ENCODE measurements around the gene GAS5. TPM values are rescaled to one million over a fixed set of nuclear protein-coding genes. Genes with fewer than 3 reads are reported as not detected.
"Not testable (repeated sequence)": the region's sequence is repeated elsewhere in the genome, so short reads cannot be mapped to it uniquely, and the experiment has no call there.

GAS5 gene
- total RNA-seq, 1 experiment from 2014 or later = 112 TPM

DNA sequence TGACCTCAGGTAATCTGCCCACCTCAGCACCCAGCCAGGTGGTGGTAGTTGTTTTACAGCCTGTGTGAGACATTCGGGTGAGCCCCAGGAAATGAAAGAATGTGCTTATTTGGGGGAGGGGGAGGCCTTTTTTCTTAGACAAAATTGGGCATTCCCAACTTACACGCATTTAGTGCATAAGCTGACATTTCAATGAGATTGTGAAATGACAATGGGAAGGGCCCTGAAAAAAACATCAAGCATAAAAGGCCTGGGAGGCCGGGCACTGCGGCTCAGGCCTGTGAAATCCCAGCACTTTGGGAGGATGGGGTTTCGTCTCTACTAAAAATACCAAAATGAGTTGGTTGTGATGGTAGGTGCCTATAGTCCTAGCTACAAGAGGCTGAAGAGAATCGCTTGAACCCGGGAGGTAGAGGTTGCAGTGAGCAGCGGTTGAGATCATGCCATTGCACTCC is 5.0 kb downstream of the GAS5 start:
- H3K9me3 ChIP-seq (ENCODE audit: low read length) = no peaks in the 10 kb centered on the region
- H3K4me3 ChIP-seq (ENCODE audit: low read length) = no peak overlapping the region
- ChIA-PET POLR2A (ENCODE audit: unreplicated experiment) (no interaction called here), CTCF (no interaction called here)
- H3K27me3 ChIP-seq (ENCODE audit: low read length) = no peaks in the 10 kb centered on the region
- H3K27ac ChIP-seq (ENCODE audit: low read length) = no peak overlapping the region
- no peak overlapping the region for H2AFZ ChIP-seq (ENCODE audit: low read length)
- peaks cover 51% of the 10 kb centered on the region for H3K36me3 ChIP-seq (ENCODE audit: low read depth, low read length)
- no TSS peak for BruUV-seq (replicated peaks)
- H3K4me1 ChIP-seq (ENCODE audit: insufficient read depth, low read length) = peaks cover 12% of the 10 kb centered on the region; the same call in 1 of the 2 replicates
- H3K9me2 ChIP-seq (replicated peaks; ENCODE audit: low read length) = no peaks in the 10 kb centered on the region
- ATAC-seq (no peak), DNase-seq (no peak)
- peaks cover 38% of the 10 kb centered on the region for H3F3A ChIP-seq (ENCODE audit: low read length, unreplicated experiment)
- peaks cover 29% of the 10 kb centered on the region for H3K79me2 ChIP-seq (ENCODE audit: low read length)
- no peak overlapping the region for H3K4me2 ChIP-seq (ENCODE audit: low read length)
- TF ChIP-seq EZH2phosphoT487 (IDR thresholded peaks at IDR 0.05; ENCODE audit: borderline replicate concordance, low read length) = no peak
- no peak for TF ChIP-seq EZH2 (IDR thresholded peaks at IDR 0.05; ENCODE audit: low read length, unreplicated experiment)
- TF ChIP-seq, protein P1, sequence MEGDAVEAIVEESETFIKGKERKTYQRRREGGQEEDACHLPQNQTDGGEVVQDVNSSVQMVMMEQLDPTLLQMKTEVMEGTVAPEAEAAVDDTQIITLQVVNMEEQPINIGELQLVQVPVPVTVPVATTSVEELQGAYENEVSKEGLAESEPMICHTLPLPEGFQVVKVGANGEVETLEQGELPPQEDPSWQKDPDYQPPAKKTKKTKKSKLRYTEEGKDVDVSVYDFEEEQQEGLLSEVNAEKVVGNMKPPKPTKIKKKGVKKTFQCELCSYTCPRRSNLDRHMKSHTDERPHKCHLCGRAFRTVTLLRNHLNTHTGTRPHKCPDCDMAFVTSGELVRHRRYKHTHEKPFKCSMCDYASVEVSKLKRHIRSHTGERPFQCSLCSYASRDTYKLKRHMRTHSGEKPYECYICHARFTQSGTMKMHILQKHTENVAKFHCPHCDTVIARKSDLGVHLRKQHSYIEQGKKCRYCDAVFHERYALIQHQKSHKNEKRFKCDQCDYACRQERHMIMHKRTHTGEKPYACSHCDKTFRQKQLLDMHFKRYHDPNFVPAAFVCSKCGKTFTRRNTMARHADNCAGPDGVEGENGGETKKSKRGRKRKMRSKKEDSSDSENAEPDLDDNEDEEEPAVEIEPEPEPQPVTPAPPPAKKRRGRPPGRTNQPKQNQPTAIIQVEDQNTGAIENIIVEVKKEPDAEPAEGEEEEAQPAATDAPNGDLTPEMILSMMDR (conservative IDR thresholded peaks at IDR 0.05; ENCODE audit: low read depth, low read length) = no peak
- H4K20me1 ChIP-seq (ENCODE audit: low read length) = peaks cover 44% of the 10 kb centered on the region
- no peak overlapping the region for H3K9ac ChIP-seq (ENCODE audit: low read length)
- intact Hi-C loops (cut with micrococcal nuclease) = no loop called here

DNA sequence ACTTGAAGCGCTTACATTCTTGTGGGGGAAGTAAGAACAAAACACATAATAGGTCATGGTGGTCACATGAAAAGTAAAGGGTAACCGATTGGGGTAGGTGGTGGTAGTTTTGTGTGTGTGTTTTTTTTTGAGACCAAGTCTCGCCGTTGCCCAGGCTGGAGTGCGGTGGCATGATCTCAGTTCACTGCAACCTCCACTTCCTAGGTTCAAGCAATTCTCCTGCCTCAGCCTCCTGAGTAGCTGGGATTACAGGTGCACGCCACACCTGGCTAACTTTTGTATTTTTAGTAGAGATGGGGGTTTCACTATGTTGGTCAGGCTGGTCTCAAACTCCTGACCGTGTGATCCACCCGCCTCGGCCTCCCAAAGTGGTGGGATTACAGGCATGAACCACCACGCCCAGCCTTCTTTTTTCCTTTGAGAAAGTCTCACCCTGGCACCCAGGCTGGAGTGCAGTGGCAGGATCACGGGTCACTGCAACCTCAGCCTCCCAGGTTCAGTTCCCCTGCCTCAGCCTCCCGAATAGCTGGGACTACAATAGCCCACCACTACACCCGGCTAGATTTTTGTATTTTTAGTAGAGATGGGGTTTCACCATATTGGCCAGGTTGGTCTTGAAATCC is 5.5 kb downstream of the GAS5 start:
- CTCF ChIA-PET = not testable (repeated sequence)

DNA sequence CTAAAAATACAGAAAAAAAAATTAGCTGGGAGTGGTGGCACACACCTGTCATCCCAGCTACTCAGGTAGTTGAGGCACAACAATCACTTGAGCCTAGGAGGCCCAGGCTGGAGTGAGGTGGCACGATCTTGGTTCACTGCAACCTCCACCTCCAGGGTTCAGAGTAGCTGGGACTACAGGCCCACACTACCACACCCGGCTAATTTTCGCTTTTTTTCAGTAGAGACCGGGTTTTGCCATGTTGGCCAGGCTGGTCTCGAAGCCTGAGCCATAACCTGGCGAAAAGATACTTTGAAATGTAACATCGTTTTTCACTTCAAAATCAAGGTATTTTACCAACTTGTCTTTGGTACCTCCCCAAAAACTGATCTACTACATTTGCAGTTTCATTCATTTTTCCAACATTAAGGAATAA is 6.1 kb downstream of the GAS5 start:
- Histone ChIP-seq H3K4me1 (ENCODE audit: insufficient read depth, low read length) (peaks cover 12% of the 10 kb centered on the region; the same call in 1 of the 2 replicates), H3K79me2 (ENCODE audit: low read length) (peaks cover 18% of the 10 kb centered on the region), H3K27me3 (ENCODE audit: low read length) (no peaks in the 10 kb centered on the region), H3K4me2 (ENCODE audit: low read length) (no peak overlapping the region), H3K27ac (ENCODE audit: low read length) (no peak overlapping the region), H2AFZ (ENCODE audit: low read length) (no peak overlapping the region), H4K20me1 (ENCODE audit: low read length) (peaks cover 38% of the 10 kb centered on the region), H3K36me3 (ENCODE audit: low read depth, low read length) (peaks cover 46% of the 10 kb centered on the region), H3F3A (ENCODE audit: low read length, unreplicated experiment) (peaks cover 38% of the 10 kb centered on the region), H3K9me3 (ENCODE audit: low read length) (no peaks in the 10 kb centered on the region), H3K4me3 (ENCODE audit: low read length) (no peak overlapping the region), H3K9ac (ENCODE audit: low read length) (no peak overlapping the region), H3K9me2 (replicated peaks; ENCODE audit: low read length) (no peaks in the 10 kb centered on the region)
- TF ChIP-seq EZH2 (IDR thresholded peaks at IDR 0.05; ENCODE audit: low read length, unreplicated experiment) = no peak
- TF ChIP-seq, protein P1 (conservative IDR thresholded peaks at IDR 0.05; ENCODE audit: low read depth, low read length) = no peak
- no peak for TF ChIP-seq EZH2phosphoT487 (IDR thresholded peaks at IDR 0.05; ENCODE audit: borderline replicate concordance, low read length)
- no TSS peak for BruUV-seq (replicated peaks)
- DNase-seq (no peak), ATAC-seq (peak; percentile 20; the same call in 1 of the 2 replicates)
- intact Hi-C loops (cut with micrococcal nuclease) = no loop called here
- CTCF ChIA-PET = no interaction called here
- POLR2A ChIA-PET (ENCODE audit: unreplicated experiment) = interaction anchor here (0.6 kb wide), 1 partner anchor 1003 kb away, joined by 5 read pairs; no protein-coding TSS in a partner anchor

More for the DNA sequence above, 5.5 kb downstream of the GAS5 start:
- intact Hi-C loops (cut with micrococcal nuclease); H3K4me3 ChIP-seq (ENCODE audit: low read length); H3K9ac ChIP-seq (ENCODE audit: low read length); DNase-seq; ATAC-seq; BruUV-seq (replicated peaks); H3K4me2 ChIP-seq (ENCODE audit: low read length); H3K27ac ChIP-seq (ENCODE audit: low read length); H2AFZ ChIP-seq (ENCODE audit: low read length); H3K27me3 ChIP-seq (ENCODE audit: low read length); H3K9me3 ChIP-seq (ENCODE audit: low read length); H3K9me2 ChIP-seq (replicated peaks; ENCODE audit: low read length): not testable (repeated sequence)
- Histone ChIP-seq H3K79me2 (ENCODE audit: low read length) (peaks cover 24% of the 10 kb centered on the region), H3F3A (ENCODE audit: low read length, unreplicated experiment) (peaks cover 38% of the 10 kb centered on the region), H3K4me1 (ENCODE audit: insufficient read depth, low read length) (peaks cover 12% of the 10 kb centered on the region; the same call in 1 of the 2 replicates), H3K36me3 (ENCODE audit: low read depth, low read length) (peaks cover 51% of the 10 kb centered on the region), H4K20me1 (ENCODE audit: low read length) (peaks cover 44% of the 10 kb centered on the region)
- POLR2A ChIA-PET (ENCODE audit: unreplicated experiment) = interaction anchor here (0.6 kb wide), 1 partner anchor 1003 kb away, joined by 5 read pairs; no protein-coding TSS in a partner anchor

Measured in PC-3 (cell line).